ENCODE data around the gene PLEKHG1. TPM values are rescaled to one million over a fixed set of nuclear protein-coding genes. Genes with fewer than 3 reads are reported as not detected.

Gene PLEKHG1
- total and polyA plus RNA-seq, 2 of the 13 experiments (the other 11 are each of a cell fraction or from before 2014, with no cell fraction given): 0.03 to 0.04 TPM

DNA sequence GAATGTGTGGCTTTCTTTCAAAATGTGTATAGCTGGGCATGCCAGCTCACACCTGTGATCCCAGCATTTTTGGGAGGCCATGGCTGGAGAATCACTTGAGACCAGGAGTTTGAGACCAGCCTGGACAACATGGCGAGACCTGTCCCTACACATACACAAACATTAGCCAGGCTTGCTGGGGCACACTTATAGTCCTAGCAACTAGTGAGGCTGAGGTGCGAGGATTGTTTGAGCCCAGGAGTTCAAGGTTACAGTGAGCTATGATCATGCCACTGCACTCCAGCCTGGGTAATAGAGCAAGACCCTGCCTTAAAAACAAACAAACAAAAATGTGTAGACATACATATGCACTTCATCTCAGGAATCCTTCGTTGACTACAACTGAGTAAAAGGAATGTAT, 31.1 kb upstream of the PLEKHG1 start (continued):
- TF ChIP-seq, protein P1, sequence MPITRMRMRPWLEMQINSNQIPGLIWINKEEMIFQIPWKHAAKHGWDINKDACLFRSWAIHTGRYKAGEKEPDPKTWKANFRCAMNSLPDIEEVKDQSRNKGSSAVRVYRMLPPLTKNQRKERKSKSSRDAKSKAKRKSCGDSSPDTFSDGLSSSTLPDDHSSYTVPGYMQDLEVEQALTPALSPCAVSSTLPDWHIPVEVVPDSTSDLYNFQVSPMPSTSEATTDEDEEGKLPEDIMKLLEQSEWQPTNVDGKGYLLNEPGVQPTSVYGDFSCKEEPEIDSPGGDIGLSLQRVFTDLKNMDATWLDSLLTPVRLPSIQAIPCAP (CRISPR knock-in tag; IDR thresholded peaks at IDR 0.05; ENCODE audit: low read depth): no peak
- TF ChIP-seq ZNF547 (CRISPR knock-in tag; IDR thresholded peaks at IDR 0.05) (no peak), FOXA3 (CRISPR knock-in tag; IDR thresholded peaks at IDR 0.05) (0 out of 2 replicates have a peak, but pooled peaks have one; percentile 7), ZNF615 (CRISPR knock-in tag; IDR thresholded peaks at IDR 0.05; ENCODE audit: borderline replicate concordance) (no peak), ZNF501 (CRISPR knock-in tag; IDR thresholded peaks at IDR 0.05) (0 out of 2 replicates have a peak, but pooled peaks have one; percentile 40), ZNF24 (IDR thresholded peaks at IDR 0.05) (no peak), SALL1 (CRISPR knock-in tag; IDR thresholded peaks at IDR 0.05) (peak; percentile 88), ZNF780A (CRISPR knock-in tag; IDR thresholded peaks at IDR 0.05) (no peak), KMT2B (CRISPR knock-in tag; IDR thresholded peaks at IDR 0.05) (no peak), SOX13 (IDR thresholded peaks at IDR 0.05) (no peak), SOX13 (CRISPR knock-in tag; conservative IDR thresholded peaks at IDR 0.05 in 1 of 2, IDR thresholded peaks at IDR 0.05 in 1 of 2) (0 out of 4 replicates have a peak, but pooled peaks of 1 of the 2 experiments have one; percentile 10), ZNF670 (CRISPR knock-in tag; IDR thresholded peaks at IDR 0.05; ENCODE audit: borderline replicate concordance) (no peak), NR2F6 (IDR thresholded peaks at IDR 0.05) (no peak), NR2F6 (CRISPR knock-in tag; IDR thresholded peaks at IDR 0.05) (0 out of 2 replicates have a peak, but pooled peaks have one; percentile 15), RAD51 (IDR thresholded peaks at IDR 0.05; ENCODE audit: borderline replicate concordance) (no peak), WIZ (CRISPR knock-in tag; IDR thresholded peaks at IDR 0.05) (0 out of 2 replicates have a peak, but pooled peaks have one; percentile 17), GATAD2A (CRISPR knock-in tag; IDR thresholded peaks at IDR 0.05) (peak; percentile 38; the same call in 1 of the 2 replicates), ZNF543 (CRISPR knock-in tag; IDR thresholded peaks at IDR 0.05) (no peak), TBX2 (CRISPR knock-in tag; IDR thresholded peaks at IDR 0.05; ENCODE audit: borderline replicate concordance) (0 out of 2 replicates have a peak, but pooled peaks have one; percentile 32), ZNF136 (CRISPR knock-in tag; IDR thresholded peaks at IDR 0.05; ENCODE audit: low read depth) (no peak)
- TF ChIP-seq, protein P2, sequence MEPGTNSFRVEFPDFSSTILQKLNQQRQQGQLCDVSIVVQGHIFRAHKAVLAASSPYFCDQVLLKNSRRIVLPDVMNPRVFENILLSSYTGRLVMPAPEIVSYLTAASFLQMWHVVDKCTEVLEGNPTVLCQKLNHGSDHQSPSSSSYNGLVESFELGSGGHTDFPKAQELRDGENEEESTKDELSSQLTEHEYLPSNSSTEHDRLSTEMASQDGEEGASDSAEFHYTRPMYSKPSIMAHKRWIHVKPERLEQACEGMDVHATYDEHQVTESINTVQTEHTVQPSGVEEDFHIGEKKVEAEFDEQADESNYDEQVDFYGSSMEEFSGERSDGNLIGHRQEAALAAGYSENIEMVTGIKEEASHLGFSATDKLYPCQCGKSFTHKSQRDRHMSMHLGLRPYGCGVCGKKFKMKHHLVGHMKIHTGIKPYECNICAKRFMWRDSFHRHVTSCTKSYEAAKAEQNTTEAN (CRISPR knock-in tag; conservative IDR thresholded peaks at IDR 0.05): 0 out of 2 replicates have a peak, but pooled peaks have one; percentile 26
- TF ChIP-seq, protein P3, sequence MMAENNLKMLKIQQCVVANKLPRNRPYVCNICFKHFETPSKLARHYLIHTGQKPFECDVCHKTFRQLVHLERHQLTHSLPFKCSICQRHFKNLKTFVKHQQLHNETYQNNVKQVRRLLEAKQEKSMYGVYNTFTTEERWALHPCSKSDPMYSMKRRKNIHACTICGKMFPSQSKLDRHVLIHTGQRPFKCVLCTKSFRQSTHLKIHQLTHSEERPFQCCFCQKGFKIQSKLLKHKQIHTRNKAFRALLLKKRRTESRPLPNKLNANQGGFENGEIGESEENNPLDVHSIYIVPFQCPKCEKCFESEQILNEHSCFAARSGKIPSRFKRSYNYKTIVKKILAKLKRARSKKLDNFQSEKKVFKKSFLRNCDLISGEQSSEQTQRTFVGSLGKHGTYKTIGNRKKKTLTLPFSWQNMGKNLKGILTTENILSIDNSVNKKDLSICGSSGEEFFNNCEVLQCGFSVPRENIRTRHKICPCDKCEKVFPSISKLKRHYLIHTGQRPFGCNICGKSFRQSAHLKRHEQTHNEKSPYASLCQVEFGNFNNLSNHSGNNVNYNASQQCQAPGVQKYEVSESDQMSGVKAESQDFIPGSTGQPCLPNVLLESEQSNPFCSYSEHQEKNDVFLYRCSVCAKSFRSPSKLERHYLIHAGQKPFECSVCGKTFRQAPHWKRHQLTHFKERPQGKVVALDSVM (CRISPR knock-in tag; IDR thresholded peaks at IDR 0.05): peak; percentile 46
- TF ChIP-seq, protein P4, sequence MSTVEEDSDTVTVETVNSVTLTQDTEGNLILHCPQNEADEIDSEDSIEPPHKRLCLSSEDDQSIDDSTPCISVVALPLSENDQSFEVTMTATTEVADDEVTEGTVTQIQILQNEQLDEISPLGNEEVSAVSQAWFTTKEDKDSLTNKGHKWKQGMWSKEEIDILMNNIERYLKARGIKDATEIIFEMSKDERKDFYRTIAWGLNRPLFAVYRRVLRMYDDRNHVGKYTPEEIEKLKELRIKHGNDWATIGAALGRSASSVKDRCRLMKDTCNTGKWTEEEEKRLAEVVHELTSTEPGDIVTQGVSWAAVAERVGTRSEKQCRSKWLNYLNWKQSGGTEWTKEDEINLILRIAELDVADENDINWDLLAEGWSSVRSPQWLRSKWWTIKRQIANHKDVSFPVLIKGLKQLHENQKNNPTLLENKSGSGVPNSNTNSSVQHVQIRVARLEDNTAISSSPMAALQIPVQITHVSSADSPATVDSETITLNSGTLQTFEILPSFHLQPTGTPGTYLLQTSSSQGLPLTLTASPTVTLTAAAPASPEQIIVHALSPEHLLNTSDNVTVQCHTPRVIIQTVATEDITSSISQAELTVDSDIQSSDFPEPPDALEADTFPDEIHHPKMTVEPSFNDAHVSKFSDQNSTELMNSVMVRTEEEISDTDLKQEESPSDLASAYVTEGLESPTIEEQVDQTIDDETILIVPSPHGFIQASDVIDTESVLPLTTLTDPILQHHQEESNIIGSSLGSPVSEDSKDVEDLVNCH (CRISPR knock-in tag; IDR thresholded peaks at IDR 0.05): no peak
- TF ChIP-seq, protein P5, sequence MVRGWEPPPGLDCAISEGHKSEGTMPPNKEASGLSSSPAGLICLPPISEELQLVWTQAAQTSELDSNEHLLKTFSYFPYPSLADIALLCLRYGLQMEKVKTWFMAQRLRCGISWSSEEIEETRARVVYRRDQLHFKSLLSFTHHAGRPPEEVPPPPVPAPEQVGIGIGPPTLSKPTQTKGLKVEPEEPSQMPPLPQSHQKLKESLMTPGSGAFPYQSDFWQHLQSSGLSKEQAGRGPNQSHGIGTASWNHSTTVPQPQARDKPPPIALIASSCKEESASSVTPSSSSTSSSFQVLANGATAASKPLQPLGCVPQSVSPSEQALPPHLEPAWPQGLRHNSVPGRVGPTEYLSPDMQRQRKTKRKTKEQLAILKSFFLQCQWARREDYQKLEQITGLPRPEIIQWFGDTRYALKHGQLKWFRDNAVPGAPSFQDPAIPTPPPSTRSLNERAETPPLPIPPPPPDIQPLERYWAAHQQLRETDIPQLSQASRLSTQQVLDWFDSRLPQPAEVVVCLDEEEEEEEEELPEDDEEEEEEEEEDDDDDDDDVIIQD (CRISPR knock-in tag; IDR thresholded peaks at IDR 0.05; ENCODE audit: low read depth): no peak

Measured in HepG2 (cell line).